HuH-7 (cell line): ENCODE results near the gene COQ5.
A peak's percentile ranks its signal among the peaks of the same experiment; 100 is the strongest.

ENCODE experiments used
- DNase-seq: peaks from one replicate; pipeline ENCODE4 v3.0.0; 2011; ENCODE audit warnings: low spot score

Gene COQ5

GRCh38 chr12:120453977-120454376, 75.0 kb downstream of the COQ5 start:
- DNase-seq: peak; percentile 34
